ENCODE measurements around the gene SEMA5B.

DNA sequence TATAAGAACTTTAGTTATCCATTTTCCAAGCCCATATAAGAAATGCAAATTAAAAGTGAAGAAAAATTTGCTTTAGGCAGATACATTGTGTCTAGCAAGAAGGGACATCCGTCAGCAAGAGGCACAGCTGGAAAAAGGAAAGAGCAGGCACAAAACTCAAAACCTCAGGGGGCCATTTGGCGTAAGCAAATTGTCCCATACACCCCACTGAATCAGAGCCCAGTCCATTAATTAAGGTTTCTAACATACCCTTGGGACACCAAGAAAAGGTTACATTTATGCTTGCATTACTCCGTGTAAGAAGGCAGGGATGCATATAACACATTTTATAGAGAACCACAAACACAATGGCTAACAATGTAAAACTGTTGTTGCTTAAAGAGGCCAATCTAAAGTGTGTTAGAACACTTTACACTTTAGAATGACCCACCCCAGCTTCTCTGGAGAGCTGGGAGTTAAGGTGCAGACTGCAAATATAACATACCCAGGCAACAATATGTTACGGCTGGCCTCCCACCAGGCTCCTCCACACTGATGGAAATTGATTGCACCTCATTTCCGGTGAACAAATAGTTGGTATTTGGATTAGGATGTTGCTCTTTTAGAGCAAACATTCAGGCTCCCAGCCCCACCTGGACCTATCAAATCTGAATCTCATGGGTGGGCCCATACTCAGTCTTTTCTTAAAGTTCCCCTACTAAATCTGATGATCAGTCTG lies 23.2 kb downstream of the SEMA5B start:
- TF ChIP-seq CTCF (optimal IDR thresholded peaks at IDR 0.05 in 1 of 3, IDR thresholded peaks at IDR 0.05 in 1 of 3, conservative IDR thresholded peaks at IDR 0.05 in 1 of 3; ENCODE audit: extremely low read depth in 1 of 3, insufficient read depth in 2 of 3, low read length in 3 of 3) (no peak), EZH2 (IDR thresholded peaks at IDR 0.05; ENCODE audit: low read length) (no peak)
